HCT116 (cell line): ENCODE results near the gene ZKSCAN7. TPM values are rescaled to one million over a fixed set of nuclear protein-coding genes. Genes with fewer than 3 reads are reported as not detected.

ENCODE experiments used
- ATAC-seq: fragments of 200-7000 bp; cut with Tn5 transposase; 2 replicates; pipeline ENCODE4 v1.9.1; 2020; ENCODE audit warnings: mild to moderate bottlenecking, moderate library complexity
- BruUV-seq: library from RNA; stranded (reverse); fragments of 400-500 nt; replicated peaks from 2 replicates; lab custom pipeline; 2021; lab: Mats Ljungman, UMichigan
- CTCF ChIA-PET: fragments of 300-600 bp; sonication (Branson Sonifier 250); formaldehyde crosslinking; loops from one replicate; lab custom pipeline; 2021; ENCODE audit warnings: antibody characterized with exemption; lab: Charles Lee
- POLR2A ChIA-PET: fragments of 300-600, 350-600 bp; sonication (Branson Sonifier 250); formaldehyde crosslinking; loops from one replicate; lab custom pipeline; 2021; ENCODE audit warnings: antibody characterized with exemption; lab: Charles Lee
- RAD21 ChIA-PET, 2 experiments: fragments of 300-600 bp; sonication (Branson Sonifier 250); formaldehyde crosslinking; loops; one replicate each; lab custom pipeline; 2023; ENCODE audit warnings: low total read pairs in 2 of 2; ENCODE audit not compliant: uncharacterized antibody in 2 of 2, unreplicated experiment in 2 of 2, low non-redundant PET in 1 of 2; lab: Charles Lee
- DNase-seq: peaks from one replicate; pipeline ENCODE4 v3.0.0-alpha.2; 2010; ENCODE audit warnings: low read depth, low spot score
- H2AFZ ChIP-seq: fragments of 200-600 bp; shearing (Covaris generic), sonication (generic); 2 replicates; pipeline ENCODE4 v1.6.1; 2017; ENCODE audit warnings: low read depth, mixed run types, mixed read lengths, antibody characterized with exemption, low read length; ENCODE audit not compliant: poor library complexity, severe bottlenecking
- H3K27ac ChIP-seq: 2 replicates; pipeline ENCODE4 v1.5.1; 2012; ENCODE audit warnings: low read depth, low read length
- H3K27me3 ChIP-seq: fragments of 200-600 bp; sonication (generic); 2 replicates; pipeline ENCODE4 v1.6.1; 2016; ENCODE audit warnings: mixed run types, low read length, mixed read lengths; ENCODE audit not compliant: insufficient read depth
- H3K36me3 ChIP-seq, 2 experiments: fragments of 200-500 bp in 1 of 2; fragments of 200-600 bp in 1 of 2; sonication (Bioruptor generic) in 1 of 2; sonication (generic) in 1 of 2; 2 replicates each; pipeline versions ENCODE4 v1.5.1 to v1.6.1; 2014 to 2016; ENCODE audit warnings: low read length in 2 of 2, inconsistent platforms in 1 of 2, mixed read lengths in 1 of 2, mixed run types in 1 of 2; ENCODE audit not compliant: insufficient read depth in 2 of 2, control insufficient read depth in 1 of 2
- H3K4me1 ChIP-seq, 2 experiments: fragments of 200-600 bp in 1 of 2; sonication (generic) in 1 of 2; 2 replicates each; pipeline versions ENCODE4 v1.5.1 to v1.6.1; 2012 to 2017; ENCODE audit warnings: low read length in 2 of 2, inconsistent platforms in 1 of 2, mild to moderate bottlenecking in 1 of 2, mixed read lengths in 1 of 2, mixed run types in 1 of 2, moderate library complexity in 1 of 2; ENCODE audit not compliant: insufficient read depth in 2 of 2, control insufficient read depth in 1 of 2
- H3K4me2 ChIP-seq: fragments of 200-600 bp; sonication (generic); 2 replicates; pipeline ENCODE4 v1.6.1; 2017; ENCODE audit warnings: mixed run types, low read length, mixed read lengths
- H3K4me3 ChIP-seq, 2 experiments: fragments of 200-600 bp in 1 of 2; sonication (generic) in 1 of 2; replicated peaks in 1 of 2; 2 replicates each; pipeline ENCODE4 v1.5.1; 2011 to 2016; ENCODE audit warnings: low read length in 2 of 2, control low read depth in 1 of 2, low read depth in 1 of 2, mild to moderate bottlenecking in 1 of 2, mixed read lengths in 1 of 2, mixed run types in 1 of 2
- H3K79me2 ChIP-seq: fragments of 200-600 bp; sonication (generic); 2 replicates; pipeline ENCODE4 v1.6.1; 2017; ENCODE audit warnings: mild to moderate bottlenecking, mixed run types, low read length, moderate library complexity, mixed read lengths; ENCODE audit not compliant: insufficient read depth
- H3K9ac ChIP-seq: fragments of 200-600 bp; sonication (generic); 2 replicates; pipeline ENCODE4 v1.6.1; 2016; ENCODE audit warnings: low read length, mixed read lengths
- H3K9me2 ChIP-seq: fragments of 200-600 bp; sonication (generic), shearing (Covaris generic); 2 replicates; pipeline ENCODE4 v1.6.1; 2017; ENCODE audit warnings: mixed run types, mild to moderate bottlenecking, moderate library complexity; ENCODE audit not compliant: insufficient read depth
- H3K9me3 ChIP-seq, 2 experiments: fragments of 200-500 bp in 1 of 2; fragments of 200-600 bp in 1 of 2; sonication (Bioruptor generic) in 1 of 2; sonication (generic) in 1 of 2; 2 replicates each; pipeline ENCODE4 v1.6.1; 2014 to 2017; ENCODE audit warnings: low read length in 2 of 2, mixed read lengths in 2 of 2, inconsistent platforms in 1 of 2, low read depth in 1 of 2, mild to moderate bottlenecking in 1 of 2, mixed run types in 1 of 2, moderate library complexity in 1 of 2; ENCODE audit not compliant: control insufficient read depth in 1 of 2, insufficient read depth in 1 of 2
- H4K20me1 ChIP-seq: fragments of 200-600 bp; sonication (generic), shearing (Covaris generic); 2 replicates; pipeline ENCODE4 v1.6.1; 2017; ENCODE audit warnings: mixed run types, mild to moderate bottlenecking, moderate library complexity; ENCODE audit not compliant: insufficient read depth
- CEBPB ChIP-seq: IDR thresholded peaks from 2 replicates; pipeline ENCODE4 v1.6.1; 2012; ENCODE audit warnings: low read depth
- CTCF ChIP-seq, 3 experiments: fragments of 200-600 bp in 1 of 3; sonication (generic) in 1 of 3; IDR thresholded peaks in 2 of 3; conservative IDR thresholded peaks in 1 of 3; 2 replicates each; pipeline ENCODE4 v1.5.1; 2012 to 2017; ENCODE audit warnings: low read depth in 2 of 3, low read length in 2 of 3, antibody characterized with exemption in 1 of 3, borderline replicate concordance in 1 of 3, control low read depth in 1 of 3, mild to moderate bottlenecking in 1 of 3, mixed read lengths in 1 of 3, mixed run types in 1 of 3, moderate library complexity in 1 of 3; ENCODE audit not compliant: insufficient read depth in 1 of 3
- ELF1 ChIP-seq: IDR thresholded peaks from 2 replicates; pipeline ENCODE4 v1.6.1; 2012; ENCODE audit warnings: low read depth, borderline replicate concordance
- EZH2 ChIP-seq: fragments of 200-600 bp; sonication (generic); IDR thresholded peaks from 2 replicates; pipeline ENCODE4 v1.6.1; 2017; ENCODE audit warnings: antibody characterized with exemption, mixed run types
- EZH2phosphoT487 ChIP-seq: fragments of 200-600 bp; IDR thresholded peaks from 2 replicates; pipeline ENCODE4 v1.6.1; 2018; ENCODE audit warnings: antibody characterized with exemption, borderline replicate concordance
- FOSL1 ChIP-seq: IDR thresholded peaks from 2 replicates; pipeline ENCODE4 v1.6.1; 2012; ENCODE audit warnings: low read depth
- JUND ChIP-seq: IDR thresholded peaks from 2 replicates; pipeline ENCODE4 v1.6.1; 2012
- MAX ChIP-seq: IDR thresholded peaks from 2 replicates; pipeline ENCODE4 v1.6.1; 2012
- RAD21 ChIP-seq: IDR thresholded peaks from 2 replicates; pipeline ENCODE4 v1.6.1; 2012; ENCODE audit warnings: low read depth, mild to moderate bottlenecking
- SIN3A ChIP-seq: IDR thresholded peaks from 2 replicates; pipeline ENCODE4 v1.6.1; 2012; ENCODE audit warnings: low read depth
- TCF7L2 ChIP-seq: IDR thresholded peaks from 2 replicates; pipeline ENCODE4 v1.7.0; 2011; ENCODE audit warnings: borderline replicate concordance, inconsistent platforms; ENCODE audit not compliant: insufficient read depth, insufficient read length; ENCODE audit errors: extremely low read depth
- YY1 ChIP-seq: IDR thresholded peaks from 2 replicates; pipeline ENCODE4 v1.6.1; 2011; ENCODE audit warnings: low read length, low read depth, moderate library complexity, mild to moderate bottlenecking; ENCODE audit not compliant: insufficient replicate concordance; ENCODE audit errors: extremely low read depth
- ZBTB33 ChIP-seq: IDR thresholded peaks from 2 replicates; pipeline ENCODE4 v1.6.1; 2011; ENCODE audit warnings: mild to moderate bottlenecking, low read length, moderate library complexity; ENCODE audit not compliant: insufficient replicate concordance; ENCODE audit errors: extremely low read depth
- ZFX ChIP-seq: fragments of 450-650 bp; IDR thresholded peaks from 2 replicates; pipeline ENCODE4 v1.6.1; 2017
- ZNF274 ChIP-seq: fragments of 200-500 bp; sonication (Bioruptor generic); IDR thresholded peaks from 2 replicates; pipeline ENCODE4 v1.6.1; 2014; ENCODE audit warnings: mild to moderate bottlenecking, low read depth, low read length, inconsistent platforms
- intact Hi-C: fragments of 100-400 bp; cut with micrococcal nuclease; formaldehyde crosslinking; loops from 2 replicates; pipeline ENCODE4 v1.10.0; 2022
- total RNA-seq: library from RNA; stranded (reverse); gene quantifications from one replicate; pipeline ENCODE4 v1.2.1, GENCODE V29; 2021; ENCODE audit not compliant: unreplicated experiment

ZKSCAN7 gene
- total RNA-seq, 1 experiment from 2014 or later = not detected

- H3K9me2 ChIP-seq = no peaks in the 10 kb centered on the region
- H3K9me3 ChIP-seq = no peaks in the 10 kb centered on the region
- CTCF ChIA-PET = no interaction called here
- no peak overlapping the region for H3K9ac ChIP-seq
- no peak overlapping the region for H3K4me2 ChIP-seq
- H2AFZ ChIP-seq = no peak overlapping the region
- TF ChIP-seq EZH2 = no peak
- no peak for TF ChIP-seq RAD21
- TF ChIP-seq TCF7L2 = no peak
- TF ChIP-seq CEBPB = no peak
- TF ChIP-seq MAX = no peak
- TF ChIP-seq ZNF274 = no peak
- no peak for TF ChIP-seq ZBTB33
- TF ChIP-seq ELF1 = no peak
- no peak for TF ChIP-seq SIN3A
- TF ChIP-seq JUND = no peak
- TF ChIP-seq CTCF (IDR thresholded peaks at IDR 0.05 in 2 of 3, conservative IDR thresholded peaks at IDR 0.05 in 1 of 3; ENCODE audit: borderline replicate concordance in 1 of 3, insufficient read depth in 1 of 3, low read depth in 2 of 3, low read length in 2 of 3) = no peak
- no peak for TF ChIP-seq EZH2phosphoT487
- no peak for TF ChIP-seq ZFX
- no peak for TF ChIP-seq YY1
- no peak for TF ChIP-seq FOSL1
- H4K20me1 ChIP-seq = no peaks in the 10 kb centered on the region
- H3K36me3 ChIP-seq = no peaks in the 10 kb centered on the region
- H3K79me2 ChIP-seq = no peaks in the 10 kb centered on the region
- no peak for ATAC-seq
- no peaks in the 10 kb centered on the region for H3K4me1 ChIP-seq
- DNase-seq = no peak
- no peak overlapping the region for H3K27ac ChIP-seq
- no peak overlapping the region for H3K4me3 ChIP-seq
- BruUV-seq = no TSS peak
- no peaks in the 10 kb centered on the region for H3K27me3 ChIP-seq
- POLR2A ChIA-PET = no interaction called here
- RAD21 ChIA-PET = no interaction called here
- intact Hi-C loops = no loop called here
Measured at GRCh38 chr3:44596621-44597020, 41.6 kb downstream of the ZKSCAN7 start.
